ENCODE measurements around the gene SPRY2.

DNA sequence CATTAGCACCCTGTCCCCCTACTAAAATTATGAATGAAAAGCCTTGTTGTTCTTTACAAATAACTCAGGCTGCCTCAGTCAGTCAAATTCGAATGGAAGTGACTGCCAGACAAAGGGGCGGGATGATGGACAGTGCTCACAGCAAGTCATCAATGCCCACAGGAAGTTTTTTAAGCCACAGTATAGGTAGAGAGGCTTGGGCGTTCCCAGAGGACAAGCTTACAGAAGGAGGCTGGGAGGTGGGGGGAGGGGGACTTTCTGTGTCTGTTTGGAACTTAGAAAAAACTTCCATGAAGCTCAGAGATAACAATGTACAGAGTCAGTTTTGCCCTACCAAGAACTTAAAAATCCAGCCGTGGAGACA lies 18.5 kb upstream of the SPRY2 start:
- TF ChIP-seq, protein P1, sequence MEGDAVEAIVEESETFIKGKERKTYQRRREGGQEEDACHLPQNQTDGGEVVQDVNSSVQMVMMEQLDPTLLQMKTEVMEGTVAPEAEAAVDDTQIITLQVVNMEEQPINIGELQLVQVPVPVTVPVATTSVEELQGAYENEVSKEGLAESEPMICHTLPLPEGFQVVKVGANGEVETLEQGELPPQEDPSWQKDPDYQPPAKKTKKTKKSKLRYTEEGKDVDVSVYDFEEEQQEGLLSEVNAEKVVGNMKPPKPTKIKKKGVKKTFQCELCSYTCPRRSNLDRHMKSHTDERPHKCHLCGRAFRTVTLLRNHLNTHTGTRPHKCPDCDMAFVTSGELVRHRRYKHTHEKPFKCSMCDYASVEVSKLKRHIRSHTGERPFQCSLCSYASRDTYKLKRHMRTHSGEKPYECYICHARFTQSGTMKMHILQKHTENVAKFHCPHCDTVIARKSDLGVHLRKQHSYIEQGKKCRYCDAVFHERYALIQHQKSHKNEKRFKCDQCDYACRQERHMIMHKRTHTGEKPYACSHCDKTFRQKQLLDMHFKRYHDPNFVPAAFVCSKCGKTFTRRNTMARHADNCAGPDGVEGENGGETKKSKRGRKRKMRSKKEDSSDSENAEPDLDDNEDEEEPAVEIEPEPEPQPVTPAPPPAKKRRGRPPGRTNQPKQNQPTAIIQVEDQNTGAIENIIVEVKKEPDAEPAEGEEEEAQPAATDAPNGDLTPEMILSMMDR (conservative IDR thresholded peaks at IDR 0.05; ENCODE audit: low read depth, low read length): no peak
- TF ChIP-seq EZH2phosphoT487 (IDR thresholded peaks at IDR 0.05; ENCODE audit: borderline replicate concordance, low read length) (no peak), EZH2 (IDR thresholded peaks at IDR 0.05; ENCODE audit: low read length, unreplicated experiment) (no peak)

All from PC-3 (cell line).